Smooth muscle cell (in vitro differentiated cells): ENCODE measurements around the gene INPPL1. TPM values are rescaled to one million over a fixed set of nuclear protein-coding genes. Genes with fewer than 3 reads are reported as not detected.

Source experiments
- DNase-seq: peaks from one replicate; lab custom pipeline; 2025; ENCODE audit not compliant: unreplicated experiment; lab: John Stamatoyannopoulos, UW
- H2AFZ ChIP-seq: fragments of 200-600 bp; sonication (generic); 2 replicates; pipeline ENCODE4 v1.6.0; 2016; ENCODE audit warnings: antibody characterized with exemption, low read depth, mild to moderate bottlenecking
- H3F3A ChIP-seq: fragments of 200-600 bp; sonication (generic); 2 replicates; pipeline ENCODE4 v1.6.0; 2017; ENCODE audit warnings: antibody characterized with exemption, low read depth
- H3K27ac ChIP-seq: fragments of 200-600 bp; sonication (generic); 2 replicates; pipeline ENCODE4 v1.5.1; 2016; ENCODE audit warnings: low read depth, mild to moderate bottlenecking
- H3K27me3 ChIP-seq: fragments of 200-600 bp; sonication (generic); 2 replicates; pipeline ENCODE4 v1.6.1; 2016; ENCODE audit warnings: low read depth, mild to moderate bottlenecking
- H3K36me3 ChIP-seq: fragments of 200-600 bp; sonication (generic); 2 replicates; pipeline ENCODE4 v1.5.1; 2016; ENCODE audit warnings: low read depth
- H3K4me1 ChIP-seq: fragments of 200-600 bp; sonication (generic); 2 replicates; pipeline ENCODE4 v1.5.1; 2016; ENCODE audit warnings: low read depth
- H3K4me2 ChIP-seq: fragments of 200-600 bp; sonication (generic); 2 replicates; pipeline ENCODE4 v1.6.0; 2016; ENCODE audit warnings: mild to moderate bottlenecking
- H3K4me3 ChIP-seq: fragments of 200-600 bp; sonication (generic); 2 replicates; pipeline ENCODE4 v1.5.1; 2016; ENCODE audit warnings: mild to moderate bottlenecking
- H3K79me2 ChIP-seq: fragments of 200-600 bp; sonication (generic); 2 replicates; pipeline ENCODE4 v1.6.0; 2016; ENCODE audit warnings: low read depth, mild to moderate bottlenecking
- H3K9ac ChIP-seq: fragments of 200-600 bp; sonication (generic); 2 replicates; pipeline ENCODE4 v1.6.0; 2016; ENCODE audit warnings: low read depth
- H3K9me3 ChIP-seq: fragments of 200-600 bp; sonication (generic); replicated peaks from 2 replicates; pipeline ENCODE4 v1.5.1; 2016; ENCODE audit warnings: low read depth
- H4K20me1 ChIP-seq: fragments of 200-600 bp; sonication (generic); 2 replicates; pipeline ENCODE4 v1.6.0; 2016; ENCODE audit warnings: low read depth
- CTCF ChIP-seq: fragments of 200-600 bp; sonication (generic); IDR thresholded peaks from 2 replicates; pipeline ENCODE4 v1.5.1; 2017; ENCODE audit warnings: borderline replicate concordance, mild to moderate bottlenecking, antibody characterized with exemption; ENCODE audit not compliant: insufficient read depth, poor library complexity, severe bottlenecking
- WGBS: methylation state at CpG from one replicate; pipeline ENCODE4 v1.1.7; 2016; ENCODE audit warnings: low lambda C conversion rate; 5-methylcytosine and 5-hydroxymethylcytosine counted together
- polyA plus RNA-seq: library from polyadenylated mRNA; unstranded; fragments of >200 nt; fragmentation: Nextera tagmentation; extraction: Ambion mirVana; gene quantifications from 2 replicates; pipeline ENCODE4 v1.2.1, GENCODE V29; 2016
- total RNA-seq: library from RNA; depleted of rRNA; stranded (reverse); fragments of >200 nt; gene quantifications from 2 replicates; pipeline ENCODE4 v1.2.3, GENCODE V29; 2014

The INPPL1 gene
- total and polyA plus RNA-seq, 2 experiments from 2014 or later: 71.6 to 95.6 TPM

- Histone ChIP-seq H3K36me3 (no peaks in the 10 kb centered on the region), H3K4me1 (no peaks in the 10 kb centered on the region), H3K27me3 (no peaks in the 10 kb centered on the region), H3K4me3 (no peak overlapping the region), H3F3A (peaks cover 9% of the 10 kb centered on the region), H2AFZ (no peak overlapping the region), H3K4me2 (no peak overlapping the region), H3K9me3 (no peaks in the 10 kb centered on the region), H3K27ac (no peak overlapping the region), H3K9ac (no peak overlapping the region), H4K20me1 (peaks cover 93% of the 10 kb centered on the region), H3K79me2 (peaks cover 30% of the 10 kb centered on the region)
- TF ChIP-seq CTCF: no peak
- no peak for DNase-seq
- 97% methylated on average over 8 of the region's 8 CpGs for WGBS
These were observed 4.9 kb downstream of the INPPL1 start for GRCh38 chr11:72229336-72229924.

DNA sequence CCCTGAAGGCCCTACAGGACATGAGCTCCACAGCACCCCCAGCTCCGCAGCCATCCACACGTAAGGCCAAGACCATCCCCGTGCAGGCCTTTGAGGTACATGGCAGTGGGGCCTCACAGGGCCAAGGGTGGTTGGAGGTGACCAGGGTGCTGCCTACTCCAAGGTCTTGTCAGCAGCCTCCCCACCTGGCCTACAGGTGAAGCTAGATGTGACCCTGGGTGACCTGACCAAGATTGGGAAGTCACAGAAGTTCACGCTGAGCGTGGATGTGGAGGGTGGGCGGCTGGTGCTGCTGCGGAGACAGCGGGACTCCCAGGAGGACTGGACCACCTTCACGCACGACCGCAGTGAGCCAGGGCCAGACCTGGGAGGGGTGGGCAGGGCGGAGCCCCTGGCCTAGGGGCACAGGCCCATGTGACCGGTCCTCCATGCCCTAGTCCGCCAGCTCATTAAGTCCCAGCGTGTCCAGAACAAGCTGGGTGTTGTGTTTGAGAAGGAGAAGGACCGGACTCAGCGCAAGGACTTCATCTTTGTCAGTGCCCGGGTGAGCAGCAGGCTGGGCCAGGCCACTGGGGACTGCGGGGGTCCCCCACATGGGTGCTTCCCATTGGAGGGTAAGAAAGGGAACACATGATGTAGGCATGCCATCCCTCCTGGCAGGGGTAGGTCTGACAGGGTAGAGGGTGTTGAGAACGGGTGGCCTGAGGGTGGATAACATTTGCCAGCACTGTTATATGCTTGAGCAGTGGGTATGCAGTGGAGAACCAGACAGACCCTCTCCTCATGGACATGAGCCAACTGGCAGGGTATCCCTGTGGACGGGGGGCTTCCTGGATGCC is 5.6 kb downstream of the INPPL1 start:
- H3K27ac ChIP-seq: no peak overlapping the region
- H3K9ac ChIP-seq: no peak overlapping the region
- H3K27me3 ChIP-seq: no peaks in the 10 kb centered on the region
- no peaks in the 10 kb centered on the region for H3K36me3 ChIP-seq
- H3K79me2 ChIP-seq: peaks cover 24% of the 10 kb centered on the region
- no peak for TF ChIP-seq CTCF
- no peak overlapping the region for H3K4me2 ChIP-seq
- 100% methylated on average over 19 of the region's 21 CpGs for WGBS
- peaks cover 9% of the 10 kb centered on the region for H3F3A ChIP-seq
- H3K4me1 ChIP-seq: no peaks in the 10 kb centered on the region
- no peaks in the 10 kb centered on the region for H3K9me3 ChIP-seq
- H2AFZ ChIP-seq: no peak overlapping the region
- no peak for DNase-seq
- H4K20me1 ChIP-seq: peaks cover 98% of the 10 kb centered on the region
- no peak overlapping the region for H3K4me3 ChIP-seq

DNA sequence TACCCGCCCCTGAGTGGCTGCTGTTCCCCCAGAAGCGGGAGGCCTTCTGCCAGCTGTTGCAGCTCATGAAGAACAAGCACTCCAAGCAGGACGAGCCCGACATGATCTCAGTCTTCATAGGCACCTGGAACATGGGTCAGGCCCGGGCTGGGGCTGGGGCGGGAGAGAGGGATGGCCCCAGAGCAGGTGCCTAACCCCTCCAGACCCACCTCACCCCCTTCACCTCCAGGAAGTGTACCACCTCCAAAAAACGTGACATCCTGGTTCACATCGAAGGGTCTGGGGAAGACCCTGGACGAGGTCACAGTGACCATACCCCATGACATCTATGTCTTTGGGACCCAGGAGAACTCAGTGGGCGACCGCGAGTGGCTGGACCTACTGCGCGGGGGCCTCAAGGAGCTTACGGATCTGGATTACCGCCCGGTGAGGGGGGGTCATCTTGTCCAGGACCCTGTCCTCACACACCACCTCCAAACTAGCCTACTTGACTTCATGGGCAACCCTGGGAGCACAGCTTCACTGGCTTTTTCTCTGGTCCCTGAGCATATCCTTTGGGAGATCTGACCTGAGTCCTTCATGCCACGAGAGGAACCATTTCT is 6.3 kb downstream of the INPPL1 start:
- Histone ChIP-seq H3K9ac (no peak overlapping the region), H3K9me3 (no peaks in the 10 kb centered on the region), H3K27ac (no peak overlapping the region), H3K4me3 (no peak overlapping the region), H3K36me3 (no peaks in the 10 kb centered on the region), H3K4me2 (no peak overlapping the region), H3K27me3 (no peaks in the 10 kb centered on the region), H2AFZ (no peak overlapping the region), H4K20me1 (peaks cover 97% of the 10 kb centered on the region), H3F3A (peaks cover 10% of the 10 kb centered on the region), H3K4me1 (no peaks in the 10 kb centered on the region), H3K79me2 (peaks cover 17% of the 10 kb centered on the region)
- DNase-seq: no peak
- WGBS: 96% methylated on average over 18 of the region's 18 CpGs
- no peak for TF ChIP-seq CTCF
